Measurements from ENCODE around the gene A4GNT.
"Not testable (repeated sequence)": the region's sequence is repeated elsewhere in the genome, so short reads cannot be mapped to it uniquely, and the experiment has no call there.

Gene A4GNT

GRCh38 chr3:138105598-138105997 is 26.6 kb downstream of the A4GNT start:
- no peak for DNase-seq (ENCODE audit: low spot score)
- Histone ChIP-seq H3K27ac (no peak overlapping the region), H3K4me3 (no peak overlapping the region)
- TF ChIP-seq CTCF (IDR thresholded peaks at IDR 0.05), result no peak

- no peak for TF ChIP-seq CTCF (IDR thresholded peaks at IDR 0.05)
- no peak overlapping the region for H3K27ac ChIP-seq
- DNase-seq (ENCODE audit: low spot score), result no peak
- H3K4me3 ChIP-seq, result no peak overlapping the region
These were observed 28.7 kb downstream of the A4GNT start for GRCh38 chr3:138103466-138103865.

- not testable (repeated sequence) for H3K4me3 ChIP-seq; H3K27ac ChIP-seq; DNase-seq (ENCODE audit: low spot score)
These were observed 30.7 kb downstream of the A4GNT start for GRCh38 chr3:138101351-138101940.

GRCh38 chr3:138099417-138099816 is 32.8 kb downstream of the A4GNT start:
- no peak for TF ChIP-seq CTCF (IDR thresholded peaks at IDR 0.05)
- no peak overlapping the region for H3K27ac ChIP-seq
- H3K4me3 ChIP-seq, result no peak overlapping the region
- no peak for DNase-seq (ENCODE audit: low spot score)

- H3K4me3 ChIP-seq, result no peak overlapping the region
- no peak overlapping the region for H3K27ac ChIP-seq
- no peak for DNase-seq (ENCODE audit: low spot score)
These were observed 34.7 kb downstream of the A4GNT start for GRCh38 chr3:138097192-138098172.

GRCh38 chr3:138093721-138094120 is 38.5 kb downstream of the A4GNT start:
- TF ChIP-seq CTCF (IDR thresholded peaks at IDR 0.05), result no peak
- H3K4me3 ChIP-seq, result no peak overlapping the region

More at GRCh38 chr3:138097192-138098172, 34.7 kb downstream of the A4GNT start:
- TF ChIP-seq CTCF (IDR thresholded peaks at IDR 0.05), result no peak

GRCh38 chr3:138092023-138092422 is 40.2 kb downstream of the A4GNT start:
- H3K27ac ChIP-seq, result no peak overlapping the region
- H3K4me3 ChIP-seq, result no peak overlapping the region
- DNase-seq (ENCODE audit: low spot score), result no peak
- no peak for TF ChIP-seq CTCF (IDR thresholded peaks at IDR 0.05)

More at GRCh38 chr3:138093721-138094120, 38.5 kb downstream of the A4GNT start:
- H3K27ac ChIP-seq, result no peak overlapping the region
- no peak for DNase-seq (ENCODE audit: low spot score)
